DOHH2 (cell line): ENCODE data around the gene IFI27L1.

Experiments used
- EZH2phosphoT487 ChIP-seq: fragments of 200-600 bp; sonication (generic); IDR thresholded peaks from 2 replicates; pipeline ENCODE4 v1.6.1; 2017; ENCODE audit warnings: borderline replicate concordance, mild to moderate bottlenecking, antibody characterized with exemption, low read length, moderate library complexity, mixed read lengths
- TF ChIP-seq, protein P1 (sequence below): fragments of 200-600 bp; sonication (generic); IDR thresholded peaks from one replicate; pipeline ENCODE4 v1.5.1; 2014; ENCODE audit warnings: antibody characterized with exemption, mild to moderate bottlenecking, low read depth, low read length; ENCODE audit not compliant: poor library complexity, severe bottlenecking

- TF ChIP-seq, protein P1, sequence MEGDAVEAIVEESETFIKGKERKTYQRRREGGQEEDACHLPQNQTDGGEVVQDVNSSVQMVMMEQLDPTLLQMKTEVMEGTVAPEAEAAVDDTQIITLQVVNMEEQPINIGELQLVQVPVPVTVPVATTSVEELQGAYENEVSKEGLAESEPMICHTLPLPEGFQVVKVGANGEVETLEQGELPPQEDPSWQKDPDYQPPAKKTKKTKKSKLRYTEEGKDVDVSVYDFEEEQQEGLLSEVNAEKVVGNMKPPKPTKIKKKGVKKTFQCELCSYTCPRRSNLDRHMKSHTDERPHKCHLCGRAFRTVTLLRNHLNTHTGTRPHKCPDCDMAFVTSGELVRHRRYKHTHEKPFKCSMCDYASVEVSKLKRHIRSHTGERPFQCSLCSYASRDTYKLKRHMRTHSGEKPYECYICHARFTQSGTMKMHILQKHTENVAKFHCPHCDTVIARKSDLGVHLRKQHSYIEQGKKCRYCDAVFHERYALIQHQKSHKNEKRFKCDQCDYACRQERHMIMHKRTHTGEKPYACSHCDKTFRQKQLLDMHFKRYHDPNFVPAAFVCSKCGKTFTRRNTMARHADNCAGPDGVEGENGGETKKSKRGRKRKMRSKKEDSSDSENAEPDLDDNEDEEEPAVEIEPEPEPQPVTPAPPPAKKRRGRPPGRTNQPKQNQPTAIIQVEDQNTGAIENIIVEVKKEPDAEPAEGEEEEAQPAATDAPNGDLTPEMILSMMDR = no peak
- TF ChIP-seq EZH2phosphoT487 = no peak
Observed at GRCh38 chr14:94031883-94032279, 49.2 kb upstream of the IFI27L1 start.
